Endodermal cell (in vitro differentiated cells): ENCODE measurements around the gene RCOR1. TPM values are rescaled to one million over a fixed set of nuclear protein-coding genes. Genes with fewer than 3 reads are reported as not detected.

Experiments
- DNase-seq: peaks from one replicate; pipeline ENCODE4 v3.0.0-alpha.2; 2017
- H3K27ac ChIP-seq: 2 replicates; pipeline ENCODE4 v1.5.1; 2013; ENCODE audit warnings: mild to moderate bottlenecking, low read depth, low read length, moderate library complexity
- H3K27me3 ChIP-seq: 2 replicates; pipeline ENCODE4 v1.6.1; 2013; ENCODE audit warnings: mild to moderate bottlenecking, low read length, moderate library complexity; ENCODE audit not compliant: insufficient read depth, control insufficient read depth, poor library complexity, severe bottlenecking
- H3K36me3 ChIP-seq: 2 replicates; pipeline ENCODE4 v1.7.0; 2013; ENCODE audit warnings: mild to moderate bottlenecking, low read length, moderate library complexity; ENCODE audit not compliant: control insufficient read depth, insufficient read depth
- H3K4me1 ChIP-seq: one replicate; pipeline ENCODE4 v1.7.0; 2013; ENCODE audit warnings: low read length; ENCODE audit not compliant: control insufficient read depth, insufficient read depth
- H3K4me3 ChIP-seq: 2 replicates; pipeline ENCODE4 v1.5.1; 2013; ENCODE audit warnings: mild to moderate bottlenecking, low read length, moderate library complexity
- H3K9ac ChIP-seq: 2 replicates; pipeline ENCODE4 v1.6.1; 2013; ENCODE audit warnings: mild to moderate bottlenecking, low read length, moderate library complexity; ENCODE audit not compliant: poor library complexity, severe bottlenecking; ENCODE audit errors: extremely low read depth
- H3K9me3 ChIP-seq: 2 replicates; pipeline ENCODE4 v1.6.1; 2013; ENCODE audit warnings: mild to moderate bottlenecking, low read length, moderate library complexity; ENCODE audit not compliant: control insufficient read depth
- H3K27ac Mint-ChIP-seq: 2 replicates; pipeline ENCODE4 v1.8.0; 2020; ENCODE audit warnings: mixed read lengths
- H3K27me3 Mint-ChIP-seq: 2 replicates; pipeline ENCODE4 v1.8.0; 2021; ENCODE audit warnings: mild to moderate bottlenecking, mixed read lengths; ENCODE audit not compliant: insufficient read depth
- H3K36me3 Mint-ChIP-seq: 2 replicates; pipeline ENCODE4 v1.8.0; 2020; ENCODE audit warnings: low read depth, mixed read lengths
- H3K4me1 Mint-ChIP-seq: 2 replicates; pipeline ENCODE4 v1.8.0; 2020; ENCODE audit warnings: mixed read lengths
- H3K4me3 Mint-ChIP-seq: 2 replicates; pipeline ENCODE4 v1.8.0; 2020; ENCODE audit warnings: mild to moderate bottlenecking, moderate library complexity, mixed read lengths
- H3K9me3 Mint-ChIP-seq: 2 replicates; pipeline ENCODE4 v1.8.0; 2020; ENCODE audit warnings: mild to moderate bottlenecking, mixed read lengths
- CTCF ChIP-seq: fragments of 200-600 bp; sonication (generic); conservative IDR thresholded peaks from 2 replicates; pipeline ENCODE4 v1.5.0; 2021; ENCODE audit warnings: antibody characterized with exemption, mild to moderate bottlenecking
- WGBS, 2 experiments: methylation state at CpG; one replicate each; pipeline versions ENCODE4 v1.1.5 to v1.1.7; 2013; ENCODE audit warnings: missing lambda C conversion rate in 2 of 2, mixed read lengths in 1 of 2; ENCODE audit not compliant: insufficient coverage in 1 of 2, insufficient read length in 1 of 2; 5-methylcytosine and 5-hydroxymethylcytosine counted together
- total RNA-seq, 2 donors: library from RNA; stranded (reverse); fragmentation: NEBNext Ultra II Directional in 1 of 2; extraction: Animal tissue kit (Norgen Biotek cat#: 25700) in 1 of 2; gene quantifications; 2 replicates in 1 of 2; 3 replicates in 1 of 2; pipeline ENCODE4 v1.2.1, GENCODE V29; 2021

Gene RCOR1
- total RNA-seq, 2 donors from 2014 or later: 30.3 to 31.5 TPM

GRCh38 chr14:102665621-102666020 lies 73.2 kb downstream of the RCOR1 start:
- H3K27me3 Mint-ChIP-seq: no peaks in the 10 kb centered on the region
- H3K9me3 ChIP-seq: no peaks in the 10 kb centered on the region
- no peaks in the 10 kb centered on the region for H3K36me3 Mint-ChIP-seq
- 91 to 100% methylated on average over 1 of the region's 2 CpGs for WGBS, 2 experiments
- no peaks in the 10 kb centered on the region for H3K9me3 Mint-ChIP-seq
- H3K4me1 ChIP-seq: no peaks in the 10 kb centered on the region
- H3K4me3 ChIP-seq: no peak overlapping the region
- H3K27me3 ChIP-seq: no peaks in the 10 kb centered on the region
- TF ChIP-seq CTCF: no peak
- no peak overlapping the region for H3K27ac ChIP-seq
- no peak overlapping the region for H3K4me3 Mint-ChIP-seq
- peaks cover 30% of the 10 kb centered on the region for H3K4me1 Mint-ChIP-seq
- H3K36me3 ChIP-seq: peaks cover 3% of the 10 kb centered on the region
- H3K9ac ChIP-seq: no peak overlapping the region
- no peak overlapping the region for H3K27ac Mint-ChIP-seq
- DNase-seq: no peak

GRCh38 chr14:102666635-102667034 lies 74.2 kb downstream of the RCOR1 start:
- TF ChIP-seq CTCF: no peak
- no peak for DNase-seq
- H3K27me3 ChIP-seq: no peaks in the 10 kb centered on the region
- Mint-ChIP-seq H3K4me1 (peaks cover 30% of the 10 kb centered on the region), H3K27ac (no peak overlapping the region), H3K36me3 (peaks cover 7% of the 10 kb centered on the region), H3K27me3 (no peaks in the 10 kb centered on the region), H3K9me3 (no peaks in the 10 kb centered on the region), H3K4me3 (no peak overlapping the region)
- 84 to 98% methylated on average over 2 to 5 of the region's 5 CpGs for WGBS, 2 experiments
- no peak overlapping the region for H3K27ac ChIP-seq
- H3K4me3 ChIP-seq: no peak overlapping the region
- H3K9ac ChIP-seq: no peak overlapping the region
- peaks cover 3% of the 10 kb centered on the region for H3K36me3 ChIP-seq
- H3K4me1 ChIP-seq: no peaks in the 10 kb centered on the region
- no peaks in the 10 kb centered on the region for H3K9me3 ChIP-seq

- H3K36me3 ChIP-seq: peaks cover 3% of the 10 kb centered on the region
- H3K4me3 Mint-ChIP-seq: no peak overlapping the region
- no peak overlapping the region for H3K27ac ChIP-seq
- no peaks in the 10 kb centered on the region for H3K9me3 ChIP-seq
- H3K27ac Mint-ChIP-seq: no peak overlapping the region
- H3K9me3 Mint-ChIP-seq: peaks cover 4% of the 10 kb centered on the region
- H3K4me1 ChIP-seq: no peaks in the 10 kb centered on the region
- H3K4me1 Mint-ChIP-seq: peaks cover 25% of the 10 kb centered on the region
- no peaks in the 10 kb centered on the region for H3K27me3 Mint-ChIP-seq
- no peak overlapping the region for H3K9ac ChIP-seq
- no peak for DNase-seq
- H3K27me3 ChIP-seq: no peaks in the 10 kb centered on the region
- no peak for TF ChIP-seq CTCF
- no peak overlapping the region for H3K4me3 ChIP-seq
- peaks cover 13% of the 10 kb centered on the region for H3K36me3 Mint-ChIP-seq
- 93 to 97% methylated on average over 2 of the region's 2 CpGs for WGBS, 2 experiments
These were observed 75.3 kb downstream of the RCOR1 start for GRCh38 chr14:102667703-102668102.
